Fibroblast of the aortic adventitia (primary cell): ENCODE results near the gene CDH13. TPM values are rescaled to one million over a fixed set of nuclear protein-coding genes. Genes with fewer than 3 reads are reported as not detected.
A peak's percentile ranks its signal among the peaks of the same experiment; 100 is the strongest.

Experiments used
- DNase-seq: peaks from one replicate; pipeline ENCODE4 v3.0.0-alpha.2; 2010; ENCODE audit warnings: low read depth
- H3K4me3 ChIP-seq: 2 replicates; pipeline ENCODE4 v1.5.1; 2011; ENCODE audit warnings: low read depth, mild to moderate bottlenecking, control low read depth, low read length, moderate library complexity
- total RNA-seq: library from RNA; depleted of rRNA; stranded (reverse); fragments of >200 nt; gene quantifications from 2 replicates; pipeline ENCODE4 v1.2.3, GENCODE V29; 2012; ENCODE audit warnings: low replicate concordance
- TF ChIP-seq, protein P1 (sequence below): IDR thresholded peaks from 2 replicates; pipeline ENCODE4 v1.5.1; 2011; ENCODE audit warnings: mild to moderate bottlenecking, low read length, control low read depth, inconsistent platforms; ENCODE audit not compliant: insufficient read depth

CDH13 gene
- total RNA-seq, 1 donor: 55.7 TPM

DNA sequence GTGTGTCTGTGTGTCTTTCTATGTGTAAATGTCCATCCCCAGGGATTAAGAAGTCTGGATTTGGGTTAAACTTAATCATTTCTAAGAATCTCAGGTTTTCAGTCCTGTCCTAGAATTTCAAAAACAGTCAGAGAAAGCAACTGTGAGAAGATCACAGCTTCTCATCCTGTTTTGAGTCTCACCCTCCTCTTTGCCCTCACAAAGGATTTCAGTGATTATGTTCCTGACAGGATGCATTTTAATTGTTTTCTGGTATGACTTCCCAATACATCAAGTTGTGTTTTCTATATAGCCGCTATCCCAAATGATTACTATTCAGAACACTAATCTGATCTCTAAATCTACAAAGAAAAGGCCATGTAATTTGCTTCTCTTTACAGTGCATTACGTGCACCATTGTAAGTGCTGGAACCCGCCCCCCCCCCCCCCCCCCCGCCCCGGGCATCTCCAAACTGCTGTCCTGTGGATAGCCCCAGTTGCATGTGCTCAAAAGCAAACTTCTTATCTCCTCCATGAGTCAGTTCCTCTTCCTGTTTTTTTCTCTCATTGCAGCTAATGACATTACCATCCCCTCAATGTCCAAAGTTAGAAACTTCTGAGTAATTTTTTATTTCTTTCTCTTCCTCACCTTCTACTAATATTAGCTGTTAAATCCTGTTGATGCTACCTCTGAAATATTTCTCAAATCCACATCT is 73.9 kb downstream of the CDH13 start:
- no peak overlapping the region for H3K4me3 ChIP-seq
- TF ChIP-seq, protein P1, sequence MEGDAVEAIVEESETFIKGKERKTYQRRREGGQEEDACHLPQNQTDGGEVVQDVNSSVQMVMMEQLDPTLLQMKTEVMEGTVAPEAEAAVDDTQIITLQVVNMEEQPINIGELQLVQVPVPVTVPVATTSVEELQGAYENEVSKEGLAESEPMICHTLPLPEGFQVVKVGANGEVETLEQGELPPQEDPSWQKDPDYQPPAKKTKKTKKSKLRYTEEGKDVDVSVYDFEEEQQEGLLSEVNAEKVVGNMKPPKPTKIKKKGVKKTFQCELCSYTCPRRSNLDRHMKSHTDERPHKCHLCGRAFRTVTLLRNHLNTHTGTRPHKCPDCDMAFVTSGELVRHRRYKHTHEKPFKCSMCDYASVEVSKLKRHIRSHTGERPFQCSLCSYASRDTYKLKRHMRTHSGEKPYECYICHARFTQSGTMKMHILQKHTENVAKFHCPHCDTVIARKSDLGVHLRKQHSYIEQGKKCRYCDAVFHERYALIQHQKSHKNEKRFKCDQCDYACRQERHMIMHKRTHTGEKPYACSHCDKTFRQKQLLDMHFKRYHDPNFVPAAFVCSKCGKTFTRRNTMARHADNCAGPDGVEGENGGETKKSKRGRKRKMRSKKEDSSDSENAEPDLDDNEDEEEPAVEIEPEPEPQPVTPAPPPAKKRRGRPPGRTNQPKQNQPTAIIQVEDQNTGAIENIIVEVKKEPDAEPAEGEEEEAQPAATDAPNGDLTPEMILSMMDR: no peak
- peak; percentile 83 for DNase-seq

DNA sequence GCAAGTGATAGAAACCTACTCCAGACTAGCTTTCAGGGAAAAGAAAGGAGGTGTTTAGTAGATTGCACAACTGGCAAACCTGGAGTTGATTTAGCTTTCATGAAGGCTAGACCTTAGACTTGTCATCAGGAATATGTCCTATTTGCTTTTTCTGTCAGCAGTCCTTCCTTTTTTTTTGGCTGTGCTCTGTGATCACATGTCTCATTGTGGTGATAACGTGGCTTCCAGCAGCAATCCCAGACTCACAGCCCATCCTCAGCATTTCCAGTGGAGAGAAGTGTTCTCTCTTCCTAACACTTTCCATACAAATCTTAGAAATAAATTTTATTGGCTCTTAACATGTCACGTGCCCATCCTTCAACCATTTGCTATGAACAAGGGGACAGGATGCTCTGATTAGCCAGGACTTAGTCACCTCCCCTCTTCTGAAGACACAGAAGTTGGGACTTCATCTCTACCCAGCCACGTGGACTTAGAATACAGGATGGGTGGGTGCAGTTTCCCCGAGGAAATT is 74.7 kb downstream of the CDH13 start:
- TF ChIP-seq, protein P1: no peak
- H3K4me3 ChIP-seq: no peak overlapping the region
- peak; percentile 68 for DNase-seq

DNA sequence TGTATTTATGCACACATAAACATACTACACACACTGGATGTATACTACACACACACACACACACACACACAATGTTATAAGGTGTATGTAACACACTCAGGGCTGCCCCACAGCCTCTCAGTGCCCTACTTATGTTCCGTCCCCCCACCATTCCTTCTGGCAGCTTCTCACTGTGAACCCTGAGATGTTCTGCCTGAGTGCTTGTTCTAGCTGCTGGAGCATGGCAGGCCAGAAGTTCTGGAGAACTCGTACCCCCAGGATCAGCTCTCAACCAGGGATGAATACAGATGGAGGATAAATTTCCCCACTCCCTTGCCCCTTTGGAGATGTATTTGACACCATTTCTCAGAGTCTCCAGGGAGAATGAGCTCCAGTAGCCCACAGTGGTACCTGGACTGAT is 76.4 kb downstream of the CDH13 start:
- H3K4me3 ChIP-seq: no peak overlapping the region
- TF ChIP-seq, protein P1: no peak
- DNase-seq: no peak

DNA sequence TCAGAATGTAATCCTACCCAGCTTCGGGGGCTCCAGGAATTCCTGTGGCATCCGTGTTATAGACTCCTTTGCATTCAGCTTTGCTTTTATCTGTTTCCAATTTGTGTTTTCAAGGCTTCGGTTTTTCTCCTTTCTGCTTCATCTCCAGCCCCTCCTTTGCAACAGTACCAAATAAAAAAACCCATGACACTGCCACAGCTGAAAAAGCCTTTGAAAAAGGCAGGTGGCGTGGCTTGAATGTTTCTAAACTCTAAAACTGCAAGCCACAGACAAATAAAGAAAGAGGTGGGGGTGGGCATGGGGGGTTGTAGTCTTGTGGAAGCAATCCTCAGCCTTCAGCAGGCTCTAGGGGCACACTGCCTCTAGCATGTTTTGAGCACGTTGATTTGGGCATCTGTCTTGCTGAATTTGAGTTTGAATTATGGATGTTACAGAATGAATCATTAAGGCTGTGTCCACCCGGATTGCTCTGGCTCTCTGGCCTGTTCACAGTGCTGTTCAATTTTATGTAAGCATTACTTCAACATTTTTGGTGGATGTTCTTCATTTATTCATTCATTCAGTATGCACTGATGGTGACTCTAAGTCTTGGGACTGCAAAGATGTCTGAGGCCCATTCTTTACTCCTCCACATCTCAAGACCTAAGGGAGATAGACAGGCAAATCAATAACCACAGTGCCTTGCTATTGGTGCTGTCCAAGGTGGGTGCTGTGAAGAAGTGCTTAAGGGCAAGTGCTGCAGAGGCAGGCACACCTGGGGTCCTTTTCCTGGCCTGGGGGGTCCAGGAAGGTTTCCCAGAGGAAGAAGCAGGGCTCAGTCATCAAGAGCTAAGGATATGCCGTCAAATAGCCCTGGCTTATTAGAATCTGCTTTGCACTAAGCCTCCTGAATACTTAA is 77.4 kb downstream of the CDH13 start:
- TF ChIP-seq, protein P1: no peak
- DNase-seq: no peak

DNA sequence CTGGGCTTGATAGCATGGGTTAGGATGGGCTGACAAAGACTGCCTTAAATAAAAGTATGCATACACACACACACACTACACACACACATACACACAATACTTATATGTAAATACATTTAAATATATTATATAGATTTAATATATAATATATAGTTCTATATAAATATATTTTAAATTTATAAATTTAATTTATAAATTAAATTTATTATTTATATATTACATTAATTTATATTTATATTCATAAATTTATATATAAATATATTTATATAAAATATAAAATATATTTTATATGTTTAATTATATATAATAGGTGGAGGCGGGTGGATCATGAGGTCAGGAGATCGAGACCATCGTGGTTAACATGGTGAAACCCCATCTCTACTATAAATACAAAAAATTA is 83.2 kb downstream of the CDH13 start:
- no peak overlapping the region for H3K4me3 ChIP-seq
- TF ChIP-seq, protein P1: no peak
- no peak for DNase-seq

More for the DNA sequence above, 77.4 kb downstream of the CDH13 start:
- H3K4me3 ChIP-seq: no peak overlapping the region

DNA sequence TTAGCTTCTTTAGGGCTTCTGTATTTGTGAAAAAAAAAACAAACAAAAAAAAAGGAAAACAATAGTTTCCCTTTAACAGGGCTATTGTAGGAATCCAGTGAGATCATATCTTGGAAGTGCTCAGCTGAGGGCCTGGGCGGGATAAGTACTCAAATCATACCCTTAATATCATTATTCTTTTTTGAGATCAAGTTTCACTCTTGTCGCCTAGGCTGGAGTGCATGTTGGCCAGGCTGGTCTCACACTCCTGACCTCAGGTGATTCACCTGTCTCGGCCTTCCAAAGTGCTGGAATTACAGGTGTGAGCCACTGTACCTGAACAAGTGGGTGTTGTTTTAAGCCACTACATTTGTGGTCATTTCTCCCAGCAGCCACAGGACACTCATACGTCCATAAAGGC is 87.0 kb downstream of the CDH13 start:
- DNase-seq: no peak
- no peak overlapping the region for H3K4me3 ChIP-seq
- TF ChIP-seq, protein P1: no peak
